ENCODE results near the gene AQP5.

The AQP5 gene

DNA sequence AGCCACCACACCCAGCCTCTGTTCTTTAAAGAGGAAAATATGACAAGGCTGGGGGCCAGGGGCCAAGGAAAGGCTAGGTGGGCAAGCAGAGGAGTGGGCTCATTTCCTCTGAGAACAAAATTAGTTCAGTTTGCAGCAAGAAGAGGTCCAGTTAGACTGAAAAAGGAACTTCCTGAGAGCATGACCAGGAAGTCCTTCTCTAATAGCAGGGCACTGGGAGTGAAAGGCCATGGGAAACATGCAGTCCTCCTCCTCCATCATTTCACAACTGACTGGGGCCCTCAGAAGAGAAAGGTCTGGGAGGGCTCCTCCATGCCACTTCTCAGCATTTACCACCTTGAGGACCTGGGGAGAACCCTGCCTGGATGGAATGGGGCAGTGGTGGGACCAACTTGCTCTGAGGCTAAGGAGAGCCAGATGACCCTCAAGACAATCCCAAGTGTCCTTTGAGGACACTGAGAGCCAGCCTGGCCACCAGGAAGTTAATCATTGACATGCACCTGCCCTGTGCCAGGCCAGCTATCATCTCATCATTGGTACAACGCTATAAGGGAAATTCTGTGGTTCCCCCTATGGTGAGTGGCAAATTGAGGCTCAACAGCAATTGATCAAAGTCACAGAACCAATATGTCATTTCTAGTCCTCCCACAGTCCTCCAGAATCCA is 9.1 kb upstream of the AQP5 start:
- TF ChIP-seq, protein P1, sequence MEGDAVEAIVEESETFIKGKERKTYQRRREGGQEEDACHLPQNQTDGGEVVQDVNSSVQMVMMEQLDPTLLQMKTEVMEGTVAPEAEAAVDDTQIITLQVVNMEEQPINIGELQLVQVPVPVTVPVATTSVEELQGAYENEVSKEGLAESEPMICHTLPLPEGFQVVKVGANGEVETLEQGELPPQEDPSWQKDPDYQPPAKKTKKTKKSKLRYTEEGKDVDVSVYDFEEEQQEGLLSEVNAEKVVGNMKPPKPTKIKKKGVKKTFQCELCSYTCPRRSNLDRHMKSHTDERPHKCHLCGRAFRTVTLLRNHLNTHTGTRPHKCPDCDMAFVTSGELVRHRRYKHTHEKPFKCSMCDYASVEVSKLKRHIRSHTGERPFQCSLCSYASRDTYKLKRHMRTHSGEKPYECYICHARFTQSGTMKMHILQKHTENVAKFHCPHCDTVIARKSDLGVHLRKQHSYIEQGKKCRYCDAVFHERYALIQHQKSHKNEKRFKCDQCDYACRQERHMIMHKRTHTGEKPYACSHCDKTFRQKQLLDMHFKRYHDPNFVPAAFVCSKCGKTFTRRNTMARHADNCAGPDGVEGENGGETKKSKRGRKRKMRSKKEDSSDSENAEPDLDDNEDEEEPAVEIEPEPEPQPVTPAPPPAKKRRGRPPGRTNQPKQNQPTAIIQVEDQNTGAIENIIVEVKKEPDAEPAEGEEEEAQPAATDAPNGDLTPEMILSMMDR (conservative IDR thresholded peaks at IDR 0.05; ENCODE audit: low read depth): no peak
- H3K27ac ChIP-seq: no peak overlapping the region
- no peak for DNase-seq (ENCODE audit: low spot score)
- ChIA-PET CTCF (no interaction called here), POLR2A (ENCODE audit: low non-redundant PET) (no interaction called here)

DNA sequence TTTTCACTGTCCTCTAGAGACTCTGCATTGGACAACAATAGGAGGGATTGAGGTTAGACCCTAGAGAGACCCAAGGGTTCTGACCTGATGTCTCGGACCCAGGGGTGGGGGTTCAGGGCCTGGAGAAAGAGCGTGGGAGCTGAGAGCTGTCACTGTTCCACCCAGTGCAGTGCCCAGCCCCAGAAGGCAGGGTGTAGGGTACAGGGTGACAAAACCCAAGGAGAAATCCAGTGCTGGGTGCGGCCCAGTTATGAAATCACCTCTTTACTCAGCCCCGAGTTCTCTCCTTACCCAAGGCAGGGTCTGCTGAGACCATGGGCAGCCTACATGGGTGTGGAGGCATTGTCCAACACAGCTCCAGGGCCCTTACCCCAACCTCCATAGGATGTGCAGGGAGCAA is 8.5 kb upstream of the AQP5 start:
- ChIA-PET POLR2A (ENCODE audit: low non-redundant PET) (no interaction called here), CTCF (interaction anchor here (1.1 to 1.2 kb wide), 2 partner anchors 8 to 85 kb away, joined by 5 read pairs; no protein-coding TSS in a partner anchor)
- no peak for DNase-seq (ENCODE audit: low spot score)
- no peak overlapping the region for H3K27ac ChIP-seq
- TF ChIP-seq, protein P1 (conservative IDR thresholded peaks at IDR 0.05; ENCODE audit: low read depth): no peak

GRCh38 chr12:49953961-49954846 is 7.5 kb upstream of the AQP5 start:
- TF ChIP-seq, protein P1 (conservative IDR thresholded peaks at IDR 0.05; ENCODE audit: low read depth): no peak
- ChIA-PET POLR2A (ENCODE audit: low non-redundant PET) (no interaction called here), CTCF (interaction anchor here (0.6 to 1.2 kb wide), 4 partner anchors 8 to 86 kb away, joined by 3 to 5 read pairs (median 4); no protein-coding TSS in a partner anchor)
- DNase-seq (ENCODE audit: low spot score): no peak
- no peak overlapping the region for H3K27ac ChIP-seq

GRCh38 chr12:49954863-49955830 is 6.5 kb upstream of the AQP5 start:
- no peak overlapping the region for H3K27ac ChIP-seq
- ChIA-PET POLR2A (ENCODE audit: low non-redundant PET) (no interaction called here), CTCF (interaction anchor here (1.3 kb wide), 1 partner anchor 10 kb away, joined by 4 read pairs; no protein-coding TSS in a partner anchor)
- TF ChIP-seq, protein P1 (conservative IDR thresholded peaks at IDR 0.05; ENCODE audit: low read depth): no peak
- DNase-seq (ENCODE audit: low spot score): no peak

GRCh38 chr12:49955899-49956662 is 5.6 kb upstream of the AQP5 start:
- DNase-seq (ENCODE audit: low spot score): no peak
- H3K27ac ChIP-seq: no peak overlapping the region
- TF ChIP-seq, protein P1 (conservative IDR thresholded peaks at IDR 0.05; ENCODE audit: low read depth): no peak
- ChIA-PET POLR2A (ENCODE audit: low non-redundant PET) (no interaction called here), CTCF (interaction anchor here (1.3 kb wide), 1 partner anchor 11 kb away, joined by 4 read pairs; no protein-coding TSS in a partner anchor)
